ENCODE results near the gene SLC39A11. TPM values are rescaled to one million over a fixed set of nuclear protein-coding genes. Genes with fewer than 3 reads are reported as not detected.

SLC39A11 gene
- polyA plus RNA-seq, 1 donor from 2014 or later = 8.0 TPM

DNA sequence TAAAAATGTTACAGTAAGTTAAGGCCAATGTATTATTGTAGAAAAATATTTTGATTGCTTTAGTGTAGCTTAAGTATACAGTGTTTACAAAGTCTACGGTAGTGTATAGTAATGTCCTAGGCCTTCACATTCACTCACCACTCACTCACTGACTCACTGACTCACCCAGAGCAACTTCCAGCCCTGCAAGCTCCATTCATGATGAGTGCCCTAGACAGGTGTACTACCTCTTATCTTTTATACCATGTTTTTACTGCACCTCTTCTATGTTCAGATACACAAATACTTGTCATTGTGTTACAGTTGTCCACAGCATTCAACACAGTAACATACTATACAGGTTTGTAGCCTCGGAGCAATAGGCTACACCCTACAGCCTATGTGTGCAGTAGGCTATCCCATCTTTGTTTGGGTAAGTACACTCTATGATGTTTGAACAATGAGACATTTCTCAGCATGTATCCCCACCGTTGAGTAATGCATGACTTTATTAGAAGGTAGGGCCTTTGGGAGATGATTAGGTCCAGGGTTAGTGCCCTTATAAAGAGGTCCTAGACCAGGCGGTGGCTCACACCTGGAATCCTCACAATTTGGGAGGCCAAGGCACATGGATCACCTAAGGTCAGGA, 117.8 kb downstream of the SLC39A11 start:
- H3K9me2 ChIP-seq (ENCODE audit: insufficient read depth, low read length) = no peaks in the 10 kb centered on the region
- no peaks in the 10 kb centered on the region for H4K20me1 ChIP-seq (ENCODE audit: insufficient read depth)
- no peaks in the 10 kb centered on the region for H3K27me3 ChIP-seq (ENCODE audit: insufficient read depth, low read depth, low read length)
- H3K9ac ChIP-seq (ENCODE audit: low read length) = no peak overlapping the region
- H3K4me2 ChIP-seq (ENCODE audit: low read length) = no peak overlapping the region
- no peaks in the 10 kb centered on the region for H3F3A ChIP-seq (ENCODE audit: insufficient read depth, low read length, poor library complexity, severe bottlenecking)
- no peak for TF ChIP-seq CTCF (IDR thresholded peaks at IDR 0.05; ENCODE audit: poor library complexity, severe bottlenecking)
- H2AFZ ChIP-seq (ENCODE audit: low read depth, low read length) = no peak overlapping the region
- H3K79me2 ChIP-seq (replicated peaks; ENCODE audit: insufficient read depth, low read length) = no peaks in the 10 kb centered on the region
- H3K4me3 ChIP-seq (ENCODE audit: low read length) = no peak overlapping the region
- H3K9me3 ChIP-seq (ENCODE audit: low read length) = no peaks in the 10 kb centered on the region
- no peaks in the 10 kb centered on the region for H3K36me3 ChIP-seq (ENCODE audit: insufficient read depth, low read length)
- no peak overlapping the region for H3K27ac ChIP-seq (ENCODE audit: low read length)

- Histone ChIP-seq H3K27ac (ENCODE audit: low read length) (no peak overlapping the region), H2AFZ (ENCODE audit: low read depth, low read length) (no peak overlapping the region), H3K27me3 (ENCODE audit: insufficient read depth, low read depth, low read length) (no peaks in the 10 kb centered on the region), H3F3A (ENCODE audit: insufficient read depth, low read length, poor library complexity, severe bottlenecking) (no peaks in the 10 kb centered on the region), H3K9me2 (ENCODE audit: insufficient read depth, low read length) (no peaks in the 10 kb centered on the region), H3K4me2 (ENCODE audit: low read length) (no peak overlapping the region), H3K4me3 (ENCODE audit: low read length) (no peak overlapping the region), H3K9ac (ENCODE audit: low read length) (no peak overlapping the region), H3K79me2 (replicated peaks; ENCODE audit: insufficient read depth, low read length) (no peaks in the 10 kb centered on the region), H3K36me3 (ENCODE audit: insufficient read depth, low read length) (no peaks in the 10 kb centered on the region), H4K20me1 (ENCODE audit: insufficient read depth) (no peaks in the 10 kb centered on the region), H3K9me3 (ENCODE audit: low read length) (no peaks in the 10 kb centered on the region)
- no peak for TF ChIP-seq EZH2 (IDR thresholded peaks at IDR 0.05; ENCODE audit: borderline replicate concordance, insufficient read depth, low read length, poor library complexity, severe bottlenecking)
- TF ChIP-seq SMC3 (conservative IDR thresholded peaks at IDR 0.05; ENCODE audit: poor library complexity) = no peak
- TF ChIP-seq MXI1 (conservative IDR thresholded peaks at IDR 0.05; ENCODE audit: poor library complexity, severe bottlenecking) = no peak
- TF ChIP-seq CTCF (IDR thresholded peaks at IDR 0.05; ENCODE audit: poor library complexity, severe bottlenecking) = no peak
- TF ChIP-seq RAD21 (conservative IDR thresholded peaks at IDR 0.05) = no peak
- TF ChIP-seq EP300 (conservative IDR thresholded peaks at IDR 0.05; ENCODE audit: poor library complexity, severe bottlenecking) = no peak
- TF ChIP-seq, protein P1, sequence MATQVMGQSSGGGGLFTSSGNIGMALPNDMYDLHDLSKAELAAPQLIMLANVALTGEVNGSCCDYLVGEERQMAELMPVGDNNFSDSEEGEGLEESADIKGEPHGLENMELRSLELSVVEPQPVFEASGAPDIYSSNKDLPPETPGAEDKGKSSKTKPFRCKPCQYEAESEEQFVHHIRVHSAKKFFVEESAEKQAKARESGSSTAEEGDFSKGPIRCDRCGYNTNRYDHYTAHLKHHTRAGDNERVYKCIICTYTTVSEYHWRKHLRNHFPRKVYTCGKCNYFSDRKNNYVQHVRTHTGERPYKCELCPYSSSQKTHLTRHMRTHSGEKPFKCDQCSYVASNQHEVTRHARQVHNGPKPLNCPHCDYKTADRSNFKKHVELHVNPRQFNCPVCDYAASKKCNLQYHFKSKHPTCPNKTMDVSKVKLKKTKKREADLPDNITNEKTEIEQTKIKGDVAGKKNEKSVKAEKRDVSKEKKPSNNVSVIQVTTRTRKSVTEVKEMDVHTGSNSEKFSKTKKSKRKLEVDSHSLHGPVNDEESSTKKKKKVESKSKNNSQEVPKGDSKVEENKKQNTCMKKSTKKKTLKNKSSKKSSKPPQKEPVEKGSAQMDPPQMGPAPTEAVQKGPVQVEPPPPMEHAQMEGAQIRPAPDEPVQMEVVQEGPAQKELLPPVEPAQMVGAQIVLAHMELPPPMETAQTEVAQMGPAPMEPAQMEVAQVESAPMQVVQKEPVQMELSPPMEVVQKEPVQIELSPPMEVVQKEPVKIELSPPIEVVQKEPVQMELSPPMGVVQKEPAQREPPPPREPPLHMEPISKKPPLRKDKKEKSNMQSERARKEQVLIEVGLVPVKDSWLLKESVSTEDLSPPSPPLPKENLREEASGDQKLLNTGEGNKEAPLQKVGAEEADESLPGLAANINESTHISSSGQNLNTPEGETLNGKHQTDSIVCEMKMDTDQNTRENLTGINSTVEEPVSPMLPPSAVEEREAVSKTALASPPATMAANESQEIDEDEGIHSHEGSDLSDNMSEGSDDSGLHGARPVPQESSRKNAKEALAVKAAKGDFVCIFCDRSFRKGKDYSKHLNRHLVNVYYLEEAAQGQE (IDR thresholded peaks at IDR 0.05; ENCODE audit: borderline replicate concordance) = no peak
- TF ChIP-seq TAF1 (IDR thresholded peaks at IDR 0.05; ENCODE audit: low read depth) = no peak
Observed at GRCh38 chr17:72972263-72972951, 120.1 kb downstream of the SLC39A11 start.
